ENCODE results near the gene VWA8.
"Not testable (repeated sequence)": the region's sequence is repeated elsewhere in the genome, so short reads cannot be mapped to it uniquely, and the experiment has no call there.

Gene VWA8

GRCh38 chr13:41588899-41589298 is 372.0 kb downstream of the VWA8 start:
- H3K4me3 ChIP-seq (ENCODE audit: low read length in 2 of 2) = no peak overlapping the region
- no peak overlapping the region for H3K9ac ChIP-seq (ENCODE audit: low read depth in 1 of 2, low read length in 2 of 2)
- no peaks in the 10 kb centered on the region for H3K4me1 ChIP-seq (ENCODE audit: control insufficient read depth in 2 of 2, insufficient read depth in 2 of 2, low read length in 2 of 2)
- no peaks in the 10 kb centered on the region for H3K27me3 ChIP-seq (ENCODE audit: control insufficient read depth in 2 of 2, insufficient read depth in 2 of 2, low read length in 2 of 2)
- no peaks in the 10 kb centered on the region for H3K9me3 ChIP-seq (ENCODE audit: control insufficient read depth in 2 of 2, low read length in 2 of 2)
- no peak overlapping the region for H3K27ac ChIP-seq (ENCODE audit: low read depth in 2 of 2, low read length in 2 of 2)
- H3K36me3 ChIP-seq (ENCODE audit: control insufficient read depth in 2 of 2, insufficient read depth in 2 of 2, low read length in 2 of 2) = peaks cover 11 to 21% of the 10 kb centered on the region in 2 donors

GRCh38 chr13:41588448-41588847 is 372.5 kb downstream of the VWA8 start:
- Histone ChIP-seq H3K27ac (ENCODE audit: low read depth in 2 of 2, low read length in 2 of 2) (no peak overlapping the region), H3K4me3 (ENCODE audit: low read length in 2 of 2) (no peak overlapping the region), H3K36me3 (ENCODE audit: control insufficient read depth in 2 of 2, insufficient read depth in 2 of 2, low read length in 2 of 2) (peaks cover 11 to 21% of the 10 kb centered on the region in 2 donors), H3K9me3 (ENCODE audit: control insufficient read depth in 2 of 2, low read length in 2 of 2) (no peaks in the 10 kb centered on the region), H3K9ac (ENCODE audit: low read depth in 1 of 2, low read length in 2 of 2) (no peak overlapping the region), H3K27me3 (ENCODE audit: control insufficient read depth in 2 of 2, insufficient read depth in 2 of 2, low read length in 2 of 2) (no peaks in the 10 kb centered on the region), H3K4me1 (ENCODE audit: control insufficient read depth in 2 of 2, insufficient read depth in 2 of 2, low read length in 2 of 2) (no peaks in the 10 kb centered on the region)

- Histone ChIP-seq H3K27me3 (ENCODE audit: control insufficient read depth in 2 of 2, insufficient read depth in 2 of 2, low read length in 2 of 2) (no peaks in the 10 kb centered on the region), H3K9me3 (ENCODE audit: control insufficient read depth in 2 of 2, low read length in 2 of 2) (no peaks in the 10 kb centered on the region), H3K9ac (ENCODE audit: low read depth in 1 of 2, low read length in 2 of 2) (no peak overlapping the region), H3K36me3 (ENCODE audit: control insufficient read depth in 2 of 2, insufficient read depth in 2 of 2, low read length in 2 of 2) (peaks cover 11 to 21% of the 10 kb centered on the region in 2 donors), H3K4me3 (ENCODE audit: low read length in 2 of 2) (no peak overlapping the region), H3K27ac (ENCODE audit: low read depth in 2 of 2, low read length in 2 of 2) (no peak overlapping the region), H3K4me1 (ENCODE audit: control insufficient read depth in 2 of 2, insufficient read depth in 2 of 2, low read length in 2 of 2) (no peaks in the 10 kb centered on the region)
Observed at GRCh38 chr13:41587490-41587889, 373.4 kb downstream of the VWA8 start.

GRCh38 chr13:41586216-41586615 is 374.7 kb downstream of the VWA8 start:
- H3K27me3 ChIP-seq (ENCODE audit: control insufficient read depth in 2 of 2, insufficient read depth in 2 of 2, low read length in 2 of 2) = no peaks in the 10 kb centered on the region
- H3K9ac ChIP-seq (ENCODE audit: low read depth in 1 of 2, low read length in 2 of 2) = no peak overlapping the region
- no peak overlapping the region for H3K27ac ChIP-seq (ENCODE audit: low read depth in 2 of 2, low read length in 2 of 2)
- H3K4me1 ChIP-seq (ENCODE audit: control insufficient read depth in 2 of 2, insufficient read depth in 2 of 2, low read length in 2 of 2) = no peaks in the 10 kb centered on the region
- no peaks in the 10 kb centered on the region for H3K9me3 ChIP-seq (ENCODE audit: control insufficient read depth in 2 of 2, low read length in 2 of 2)
- peaks cover 13 to 21% of the 10 kb centered on the region in 2 donors for H3K36me3 ChIP-seq (ENCODE audit: control insufficient read depth in 2 of 2, insufficient read depth in 2 of 2, low read length in 2 of 2)
- no peak overlapping the region for H3K4me3 ChIP-seq (ENCODE audit: low read length in 2 of 2)

- Histone ChIP-seq H3K9ac (ENCODE audit: low read depth in 1 of 2, low read length in 2 of 2) (no peak overlapping the region), H3K4me1 (ENCODE audit: control insufficient read depth in 2 of 2, insufficient read depth in 2 of 2, low read length in 2 of 2) (no peaks in the 10 kb centered on the region), H3K4me3 (ENCODE audit: low read length in 2 of 2) (no peak overlapping the region), H3K27me3 (ENCODE audit: control insufficient read depth in 2 of 2, insufficient read depth in 2 of 2, low read length in 2 of 2) (no peaks in the 10 kb centered on the region), H3K27ac (ENCODE audit: low read depth in 2 of 2, low read length in 2 of 2) (no peak overlapping the region), H3K9me3 (ENCODE audit: control insufficient read depth in 2 of 2, low read length in 2 of 2) (no peaks in the 10 kb centered on the region), H3K36me3 (ENCODE audit: control insufficient read depth in 2 of 2, insufficient read depth in 2 of 2, low read length in 2 of 2) (peaks cover 12 to 13% of the 10 kb centered on the region in 2 donors)
Observed at GRCh38 chr13:41582027-41582463, 378.9 kb downstream of the VWA8 start.

GRCh38 chr13:41580345-41580744 is 380.6 kb downstream of the VWA8 start:
- no peaks in the 10 kb centered on the region for H3K4me1 ChIP-seq (ENCODE audit: control insufficient read depth in 2 of 2, insufficient read depth in 2 of 2, low read length in 2 of 2)

GRCh38 chr13:41579881-41580280 is 381.0 kb downstream of the VWA8 start:
- H3K4me1 ChIP-seq (ENCODE audit: control insufficient read depth in 2 of 2, insufficient read depth in 2 of 2, low read length in 2 of 2) = no peaks in the 10 kb centered on the region
- H3K27me3 ChIP-seq (ENCODE audit: control insufficient read depth in 2 of 2, insufficient read depth in 2 of 2, low read length in 2 of 2) = no peaks in the 10 kb centered on the region
- peaks cover 6 to 7% of the 10 kb centered on the region in 2 donors for H3K36me3 ChIP-seq (ENCODE audit: control insufficient read depth in 2 of 2, insufficient read depth in 2 of 2, low read length in 2 of 2)
- H3K9me3 ChIP-seq (ENCODE audit: control insufficient read depth in 2 of 2, low read length in 2 of 2) = no peaks in the 10 kb centered on the region
- no peak overlapping the region for H3K4me3 ChIP-seq (ENCODE audit: low read length in 2 of 2)
- no peak overlapping the region for H3K27ac ChIP-seq (ENCODE audit: low read depth in 2 of 2, low read length in 2 of 2)
- no peak overlapping the region for H3K9ac ChIP-seq (ENCODE audit: low read depth in 1 of 2, low read length in 2 of 2)

More at GRCh38 chr13:41580345-41580744, 380.6 kb downstream of the VWA8 start:
- Histone ChIP-seq H3K9me3 (ENCODE audit: control insufficient read depth in 2 of 2, low read length in 2 of 2) (no peaks in the 10 kb centered on the region), H3K4me3 (ENCODE audit: low read length in 2 of 2) (no peak overlapping the region), H3K36me3 (ENCODE audit: control insufficient read depth in 2 of 2, insufficient read depth in 2 of 2, low read length in 2 of 2) (peaks cover 7 to 9% of the 10 kb centered on the region in 2 donors), H3K9ac (ENCODE audit: low read depth in 1 of 2, low read length in 2 of 2) (no peak overlapping the region), H3K27ac (ENCODE audit: low read depth in 2 of 2, low read length in 2 of 2) (no peak overlapping the region), H3K27me3 (ENCODE audit: control insufficient read depth in 2 of 2, insufficient read depth in 2 of 2, low read length in 2 of 2) (no peaks in the 10 kb centered on the region)

GRCh38 chr13:41579168-41579567 is 381.7 kb downstream of the VWA8 start:
- Histone ChIP-seq H3K36me3 (ENCODE audit: control insufficient read depth in 2 of 2, insufficient read depth in 2 of 2, low read length in 2 of 2) (peaks cover under 1 to 2% of the 10 kb centered on the region in 2 donors), H3K9ac (ENCODE audit: low read depth in 1 of 2, low read length in 2 of 2) (no peak overlapping the region), H3K27ac (ENCODE audit: low read depth in 2 of 2, low read length in 2 of 2) (no peak overlapping the region), H3K4me3 (ENCODE audit: low read length in 2 of 2) (no peak overlapping the region), H3K4me1 (ENCODE audit: control insufficient read depth in 2 of 2, insufficient read depth in 2 of 2, low read length in 2 of 2) (no peaks in the 10 kb centered on the region), H3K27me3 (ENCODE audit: control insufficient read depth in 2 of 2, insufficient read depth in 2 of 2, low read length in 2 of 2) (no peaks in the 10 kb centered on the region), H3K9me3 (ENCODE audit: control insufficient read depth in 2 of 2, low read length in 2 of 2) (no peaks in the 10 kb centered on the region)

- Histone ChIP-seq H3K9me3 (ENCODE audit: control insufficient read depth in 2 of 2, low read length in 2 of 2) (no peaks in the 10 kb centered on the region), H3K27ac (ENCODE audit: low read depth in 2 of 2, low read length in 2 of 2) (no peak overlapping the region), H3K27me3 (ENCODE audit: control insufficient read depth in 2 of 2, insufficient read depth in 2 of 2, low read length in 2 of 2) (no peaks in the 10 kb centered on the region), H3K9ac (ENCODE audit: low read depth in 1 of 2, low read length in 2 of 2) (no peak overlapping the region), H3K36me3 (ENCODE audit: control insufficient read depth in 2 of 2, insufficient read depth in 2 of 2, low read length in 2 of 2) (peaks cover 0 to 2% of the 10 kb centered on the region in 2 donors), H3K4me1 (ENCODE audit: control insufficient read depth in 2 of 2, insufficient read depth in 2 of 2, low read length in 2 of 2) (no peaks in the 10 kb centered on the region), H3K4me3 (ENCODE audit: low read length in 2 of 2) (no peak overlapping the region)
Observed at GRCh38 chr13:41578371-41578770, 382.5 kb downstream of the VWA8 start.

- no peaks in the 10 kb centered on the region for H3K4me1 ChIP-seq (ENCODE audit: control insufficient read depth in 2 of 2, insufficient read depth in 2 of 2, low read length in 2 of 2)
- H3K4me3 ChIP-seq (ENCODE audit: low read length in 2 of 2) = no peak overlapping the region
- H3K36me3 ChIP-seq (ENCODE audit: control insufficient read depth in 2 of 2, insufficient read depth in 2 of 2, low read length in 2 of 2) = peaks cover 0 to 2% of the 10 kb centered on the region in 2 donors
- H3K27me3 ChIP-seq (ENCODE audit: control insufficient read depth in 2 of 2, insufficient read depth in 2 of 2, low read length in 2 of 2) = no peaks in the 10 kb centered on the region
- no peak overlapping the region for H3K27ac ChIP-seq (ENCODE audit: low read depth in 2 of 2, low read length in 2 of 2)
- H3K9me3 ChIP-seq (ENCODE audit: control insufficient read depth in 2 of 2, low read length in 2 of 2) = no peaks in the 10 kb centered on the region
- H3K9ac ChIP-seq (ENCODE audit: low read depth in 1 of 2, low read length in 2 of 2) = no peak overlapping the region
Observed at GRCh38 chr13:41577436-41577835, 383.5 kb downstream of the VWA8 start.

GRCh38 chr13:41573640-41574039 is 387.3 kb downstream of the VWA8 start:
- not testable (repeated sequence) for H3K4me1 ChIP-seq (ENCODE audit: control insufficient read depth in 2 of 2, insufficient read depth in 2 of 2, low read length in 2 of 2); H3K4me3 ChIP-seq (ENCODE audit: low read length in 2 of 2); H3K27ac ChIP-seq (ENCODE audit: low read depth in 2 of 2, low read length in 2 of 2); H3K36me3 ChIP-seq (ENCODE audit: control insufficient read depth in 2 of 2, insufficient read depth in 2 of 2, low read length in 2 of 2); H3K9ac ChIP-seq (ENCODE audit: low read depth in 1 of 2, low read length in 2 of 2); H3K9me3 ChIP-seq (ENCODE audit: control insufficient read depth in 2 of 2, low read length in 2 of 2); H3K27me3 ChIP-seq (ENCODE audit: control insufficient read depth in 2 of 2, insufficient read depth in 2 of 2, low read length in 2 of 2)
